Renal pelvis (tissue), 4 donors: ENCODE measurements around the gene XAGE3. TPM values are rescaled to one million over a fixed set of nuclear protein-coding genes. Genes with fewer than 3 reads are reported as not detected.
"Not testable (repeated sequence)": the region's sequence is repeated elsewhere in the genome, so short reads cannot be mapped to it uniquely, and the experiment has no call there.

Experiments
- DNase-seq: peaks from one replicate; pipeline ENCODE4 v3.0.0-alpha.2; 2013
- polyA plus RNA-seq, 3 donors: library from polyadenylated mRNA; unstranded; fragments of 120-200 nt; gene quantifications; one replicate each; pipeline ENCODE4 v1.2.1, GENCODE V29; 2013; ENCODE audit not compliant: insufficient read length in 3 of 3

The XAGE3 gene
- polyA plus RNA-seq, 3 donors: not detected

DNA sequence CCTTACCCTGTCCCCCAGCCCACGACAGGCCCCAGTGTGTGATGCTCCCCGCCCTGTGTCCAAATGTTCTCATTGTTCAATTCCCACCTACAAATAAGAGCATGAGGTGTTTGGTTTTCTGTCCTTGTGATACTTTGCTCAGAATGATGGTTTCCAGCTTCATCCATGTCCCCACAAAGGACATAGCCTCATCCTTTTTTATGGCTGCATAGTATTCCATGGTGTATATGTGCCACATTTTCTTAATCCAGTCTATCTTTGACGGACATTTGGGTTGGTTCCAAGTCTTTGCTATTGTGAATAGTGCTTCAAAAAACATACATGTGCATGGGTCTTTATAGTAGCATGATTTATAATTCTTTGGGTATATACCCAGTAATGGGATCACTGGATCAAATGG is 24.3 kb downstream of the XAGE3 start:
- DNase-seq: not testable (repeated sequence)

DNA sequence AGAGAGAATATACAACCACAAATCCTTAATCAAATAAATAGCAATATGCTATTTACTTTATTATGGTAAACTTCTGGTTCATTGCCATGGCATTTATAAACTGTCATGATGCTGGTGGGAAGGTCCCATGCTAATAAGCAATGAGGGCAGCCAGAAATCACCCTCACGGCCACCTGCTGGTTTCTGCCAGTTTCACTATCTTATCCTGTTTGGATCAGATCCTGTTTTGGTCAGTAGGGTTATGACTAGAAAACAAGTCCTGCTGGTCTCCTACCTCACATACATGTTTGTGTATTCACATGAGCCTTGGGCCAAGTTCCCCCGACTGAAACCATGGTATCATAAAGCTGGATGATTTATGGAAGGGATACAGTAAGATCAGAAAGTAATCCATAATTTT is 28.7 kb downstream of the XAGE3 start:
- DNase-seq: no peak

DNA sequence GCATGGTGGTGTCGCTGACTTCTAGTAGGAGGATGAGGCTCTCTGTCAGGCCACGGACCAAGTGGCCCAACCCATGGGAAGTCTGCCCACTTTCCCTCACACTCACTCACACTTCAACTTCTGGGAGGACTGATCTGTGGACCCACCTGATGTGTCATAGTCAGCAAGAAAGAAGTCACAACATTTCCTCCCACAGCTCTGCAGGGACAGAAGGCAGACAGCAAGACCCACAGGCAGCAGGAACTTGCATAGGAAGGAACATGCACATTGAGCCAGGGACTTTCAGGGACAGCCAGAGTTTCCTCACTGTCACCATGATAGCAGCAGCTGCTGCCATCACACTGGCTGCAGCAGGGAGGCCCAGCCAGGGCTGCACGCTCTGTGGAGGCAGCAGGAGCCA is 37.3 kb downstream of the XAGE3 start:
- no peak for DNase-seq

DNA sequence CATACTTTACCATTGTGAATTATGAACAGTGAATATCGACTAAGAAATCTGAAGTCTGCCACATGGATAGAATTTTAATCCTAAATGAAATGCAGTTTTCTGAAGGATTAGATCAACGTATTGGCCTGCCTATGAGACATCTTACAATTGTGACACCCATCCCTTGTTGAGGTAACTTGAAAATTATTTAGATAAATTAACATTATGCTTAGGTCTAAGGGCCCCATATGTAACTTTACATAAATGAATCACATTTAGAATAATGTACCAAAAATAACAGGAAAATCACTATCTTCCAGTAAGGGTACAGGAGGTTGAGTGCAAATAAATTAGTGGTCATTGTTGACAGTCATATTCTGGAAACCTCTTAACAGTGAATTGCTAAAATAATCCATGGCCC is 43.3 kb downstream of the XAGE3 start:
- no peak for DNase-seq

DNA sequence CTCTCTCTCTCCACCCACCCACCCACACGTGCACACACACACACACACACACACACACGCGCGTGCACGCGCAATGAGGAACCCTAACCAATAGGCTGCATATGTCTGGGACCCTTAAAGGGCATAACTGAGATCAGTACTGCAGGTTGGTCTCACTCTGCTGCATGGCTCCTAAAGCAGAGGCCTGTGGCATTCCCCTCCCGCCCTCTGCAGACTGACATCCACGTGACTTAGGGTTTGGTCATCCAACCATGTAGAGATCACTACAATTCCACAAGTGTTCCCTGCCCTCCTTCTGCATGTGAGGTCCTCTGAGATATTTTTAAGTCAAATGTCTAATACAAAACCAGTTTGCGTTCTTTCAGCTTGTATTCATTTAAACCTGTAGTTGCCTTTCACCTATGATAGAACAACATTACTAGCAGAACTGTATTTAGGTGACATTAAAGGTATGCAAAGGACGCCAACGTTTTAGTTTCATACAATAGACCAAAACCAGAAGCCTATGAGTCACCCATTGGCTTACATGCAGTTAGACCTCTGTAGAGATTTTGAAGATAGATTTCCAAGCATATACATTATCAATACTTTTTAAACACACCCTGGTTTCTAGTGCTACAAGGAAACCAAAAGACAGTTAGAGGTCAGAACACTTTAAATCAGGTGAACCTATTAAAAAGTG is 46.7 kb downstream of the XAGE3 start:
- no peak for DNase-seq

DNA sequence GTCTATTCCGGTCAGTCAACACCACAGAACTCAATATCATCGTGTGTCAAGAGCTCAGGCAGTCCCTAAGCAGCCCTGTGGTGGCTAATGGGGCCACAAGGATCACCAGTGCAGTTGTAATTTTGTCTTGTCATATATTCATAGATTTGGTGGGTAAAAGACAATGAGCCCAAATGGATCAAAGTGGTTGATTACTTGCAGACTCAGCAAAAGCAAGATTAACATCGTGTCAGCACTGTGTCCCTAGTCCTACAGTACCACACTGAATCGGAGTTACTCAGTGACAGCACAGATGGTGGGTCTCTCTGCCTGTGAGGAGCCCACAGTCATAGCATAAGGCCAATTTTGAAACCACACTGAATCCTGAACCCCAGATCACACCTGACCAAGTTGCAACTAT is 48.1 kb downstream of the XAGE3 start:
- no peak for DNase-seq

Other genes starting within 250 kb of the XAGE3 start
- gene SSX7, start 213.2 kb downstream of the XAGE3 start, polyA plus RNA-seq: not detected
- gene SSX2, start 160.9 kb downstream of the XAGE3 start, polyA plus RNA-seq: not detected
- gene SSX2B, start 116.8 kb downstream of the XAGE3 start, polyA plus RNA-seq: under 1 TPM in 2 of 3 donors, not detected in 1; 0.32 to 0.34 TPM
- not detected for gene SPANXN5, start 70.7 kb downstream of the XAGE3 start, polyA plus RNA-seq
- not detected for gene XAGE5, start 56.8 kb downstream of the XAGE3 start, polyA plus RNA-seq
- 10 to 100 TPM; 17.6 to 20.1 (median 19.7) TPM for gene FAM156B, start 29.2 kb upstream of the XAGE3 start, polyA plus RNA-seq
- gene FAM156A, start 90.4 kb upstream of the XAGE3 start, polyA plus RNA-seq: 10 to 100 TPM; 24.8 to 43.7 (median 41.7) TPM
- gene GPR173, start 180.7 kb upstream of the XAGE3 start, polyA plus RNA-seq: 10 to 100 TPM; 13.8 to 28.1 (median 24.2) TPM
- 10 to 100 TPM; 29.2 to 31.2 (median 30.4) TPM for gene TSPYL2, start 214.3 kb upstream of the XAGE3 start, polyA plus RNA-seq
- 10 to 100 TPM in 2 of 3 donors, 1 to 10 TPM in 1; 8.5 to 24.0 (median 20.8) TPM for gene KANTR, start 226.1 kb upstream of the XAGE3 start, polyA plus RNA-seq